Adrenal gland (tissue), 5 donors: ENCODE measurements around the gene GNAO1.

Experiments used
- POLR2A ChIP-seq, 2 donors: fragments of 450-650 bp; IDR thresholded peaks; one replicate each; pipeline ENCODE4 v1.6.1; 2017; ENCODE audit warnings: antibody characterized with exemption in 2 of 2, mild to moderate bottlenecking in 2 of 2, moderate library complexity in 1 of 2
- TF ChIP-seq, protein P1 (sequence below), 6 experiments: fragments of 450-650 bp in 4 of 6; fragments of 200-600 bp in 2 of 6; sonication (generic) in 1 of 6; IDR thresholded peaks; 1 replicate in 5 of 6; 2 replicates in 1 of 6; pipeline versions ENCODE4 v1.5.1 to v1.8.0; 2016 to 2021; ENCODE audit warnings: antibody characterized with exemption in 6 of 6, mild to moderate bottlenecking in 2 of 6, moderate library complexity in 1 of 6
- donor health status: DM: no; HTN: no; CAD: no.

DNA sequence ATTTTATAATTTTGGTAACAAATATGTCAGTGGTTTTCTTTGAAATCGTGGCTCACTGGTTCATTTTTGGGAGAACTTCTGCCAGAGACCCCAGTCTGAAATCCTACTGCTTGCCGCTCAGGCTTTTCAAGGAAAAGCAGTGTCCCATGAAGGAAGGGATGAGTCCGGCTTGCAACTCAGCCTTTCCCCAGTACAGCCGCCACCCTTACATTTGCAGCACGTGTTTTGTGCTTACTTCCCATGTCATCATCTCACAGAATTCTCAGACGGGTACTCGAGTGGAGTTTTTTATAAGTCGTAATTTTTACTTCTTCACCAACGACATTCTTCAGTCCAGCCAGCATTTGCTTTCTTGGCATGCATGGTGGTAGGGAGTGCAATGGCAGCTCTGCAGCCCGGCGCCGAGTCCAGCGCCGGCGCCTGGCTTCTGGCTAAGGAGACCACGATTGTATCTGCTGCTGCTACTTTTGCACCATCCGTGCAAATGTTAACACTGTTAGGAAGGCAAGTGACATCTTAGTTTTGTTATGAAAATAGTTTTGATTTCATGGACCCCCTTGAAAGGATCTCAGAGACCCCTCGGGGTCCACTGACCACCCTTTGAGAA is 123.1 kb downstream of the GNAO1 start:
- TF ChIP-seq, protein P1, sequence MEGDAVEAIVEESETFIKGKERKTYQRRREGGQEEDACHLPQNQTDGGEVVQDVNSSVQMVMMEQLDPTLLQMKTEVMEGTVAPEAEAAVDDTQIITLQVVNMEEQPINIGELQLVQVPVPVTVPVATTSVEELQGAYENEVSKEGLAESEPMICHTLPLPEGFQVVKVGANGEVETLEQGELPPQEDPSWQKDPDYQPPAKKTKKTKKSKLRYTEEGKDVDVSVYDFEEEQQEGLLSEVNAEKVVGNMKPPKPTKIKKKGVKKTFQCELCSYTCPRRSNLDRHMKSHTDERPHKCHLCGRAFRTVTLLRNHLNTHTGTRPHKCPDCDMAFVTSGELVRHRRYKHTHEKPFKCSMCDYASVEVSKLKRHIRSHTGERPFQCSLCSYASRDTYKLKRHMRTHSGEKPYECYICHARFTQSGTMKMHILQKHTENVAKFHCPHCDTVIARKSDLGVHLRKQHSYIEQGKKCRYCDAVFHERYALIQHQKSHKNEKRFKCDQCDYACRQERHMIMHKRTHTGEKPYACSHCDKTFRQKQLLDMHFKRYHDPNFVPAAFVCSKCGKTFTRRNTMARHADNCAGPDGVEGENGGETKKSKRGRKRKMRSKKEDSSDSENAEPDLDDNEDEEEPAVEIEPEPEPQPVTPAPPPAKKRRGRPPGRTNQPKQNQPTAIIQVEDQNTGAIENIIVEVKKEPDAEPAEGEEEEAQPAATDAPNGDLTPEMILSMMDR (IDR thresholded peaks at IDR 0.05), result no peak
- TF ChIP-seq POLR2A (IDR thresholded peaks at IDR 0.05), result no peak
